Hematopoietic multipotent progenitor cell treated with erythropoietin and hydrocortisone succinate and interleukin-3 and kit ligand, for 4 days (in vitro differentiated cells): ENCODE measurements around the gene CACNA1F.

ENCODE experiments used
- DNase-seq: peaks from one replicate; pipeline ENCODE4 v3.0.0-alpha.2; 2015

Gene CACNA1F

GRCh38 chrX:49226946-49227345, 6.2 kb downstream of the CACNA1F start:
- no peak for DNase-seq

DNA sequence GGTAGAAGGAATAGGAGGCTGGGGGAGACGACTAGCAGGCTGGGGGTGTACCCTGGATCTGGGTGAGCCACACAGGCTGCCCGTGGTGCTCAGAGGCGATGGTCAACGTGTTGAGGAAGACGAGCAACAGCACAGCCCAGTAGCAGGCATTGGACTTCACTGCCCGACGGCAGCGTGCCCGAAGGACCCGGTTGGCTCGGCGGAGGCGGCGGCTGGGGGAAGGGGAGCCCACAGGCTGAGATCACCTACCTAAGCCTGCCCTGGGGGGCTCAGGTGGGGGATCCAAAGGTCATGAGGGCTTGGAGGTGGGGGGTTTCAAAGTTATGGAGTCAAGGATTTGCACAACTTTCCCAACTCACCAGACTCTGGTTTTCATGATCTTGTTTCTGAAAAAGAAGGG, 7.3 kb downstream of the CACNA1F start:
- no peak for DNase-seq

DNA sequence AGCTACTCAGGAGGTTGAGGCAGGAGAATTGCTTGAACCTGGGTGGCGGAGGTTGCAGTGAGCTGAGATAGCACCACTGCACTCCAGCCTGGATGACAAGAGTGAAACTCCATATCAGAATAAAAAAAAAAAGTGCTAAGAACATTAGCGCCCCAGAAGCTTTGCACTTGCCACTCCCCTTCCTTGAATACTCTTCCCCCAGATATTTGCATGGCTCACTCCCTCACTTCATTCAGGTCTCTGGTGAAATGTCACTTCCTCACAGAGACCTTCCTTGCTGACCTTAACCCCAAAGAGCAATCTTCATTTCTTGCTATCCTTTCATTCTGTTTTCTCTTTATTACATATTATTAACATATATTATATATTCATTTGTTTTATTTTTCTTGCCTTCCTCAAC, 11.3 kb downstream of the CACNA1F start:
- no peak for DNase-seq

DNA sequence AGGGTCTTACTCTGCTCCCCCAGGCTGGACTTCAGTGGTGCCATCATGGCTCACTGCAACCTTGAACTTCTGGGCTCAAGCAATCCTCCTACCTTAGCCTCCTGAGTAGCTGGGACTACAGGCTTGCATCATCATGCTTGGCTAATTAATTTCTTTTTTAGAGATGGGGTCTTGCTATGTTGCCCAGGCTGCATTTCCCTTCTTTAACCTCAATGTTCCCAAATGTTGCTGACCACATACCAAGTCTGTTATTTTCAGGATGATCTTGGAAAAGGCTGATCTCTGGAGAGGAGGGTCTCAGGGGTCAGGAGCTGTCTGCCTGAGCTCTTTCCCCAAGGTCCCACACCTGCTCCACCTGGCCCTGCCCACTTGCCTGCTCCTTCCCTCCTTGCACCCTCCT, 13.0 kb downstream of the CACNA1F start:
- no peak for DNase-seq

GRCh38 chrX:49214996-49215526, 18.1 kb downstream of the CACNA1F start:
- DNase-seq, result no peak

DNA sequence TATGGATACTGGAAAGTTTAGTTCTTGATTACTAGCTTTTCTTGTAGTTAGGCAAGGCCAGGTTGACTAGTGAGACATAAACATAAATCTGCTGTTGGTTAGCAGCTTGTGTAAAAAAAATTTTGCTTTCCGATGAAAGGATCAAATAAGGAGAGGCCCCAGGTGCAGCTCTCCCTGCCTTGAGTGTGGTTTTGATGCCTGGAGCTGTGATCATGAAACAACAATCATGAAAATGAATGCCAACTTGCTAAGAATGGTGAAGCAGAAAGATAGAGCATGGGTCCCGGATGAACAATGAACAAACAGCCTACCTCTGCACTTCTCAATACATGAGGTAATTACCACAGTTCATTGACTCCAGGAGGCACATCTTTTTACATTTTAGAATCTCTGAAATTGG, 18.7 kb downstream of the CACNA1F start:
- DNase-seq, result no peak

- no peak for DNase-seq
Observed at GRCh38 chrX:49212861-49213260, 20.3 kb downstream of the CACNA1F start.

- no peak for DNase-seq
Observed at GRCh38 chrX:49212209-49212608, 20.9 kb downstream of the CACNA1F start.

- no peak for DNase-seq
Observed at GRCh38 chrX:49211074-49211473, 22.1 kb downstream of the CACNA1F start.

- DNase-seq, result no peak
Observed at GRCh38 chrX:49210406-49210805, 22.7 kb downstream of the CACNA1F start.

GRCh38 chrX:49209434-49210251, 23.5 kb downstream of the CACNA1F start:
- DNase-seq, result peak; percentile 28

DNA sequence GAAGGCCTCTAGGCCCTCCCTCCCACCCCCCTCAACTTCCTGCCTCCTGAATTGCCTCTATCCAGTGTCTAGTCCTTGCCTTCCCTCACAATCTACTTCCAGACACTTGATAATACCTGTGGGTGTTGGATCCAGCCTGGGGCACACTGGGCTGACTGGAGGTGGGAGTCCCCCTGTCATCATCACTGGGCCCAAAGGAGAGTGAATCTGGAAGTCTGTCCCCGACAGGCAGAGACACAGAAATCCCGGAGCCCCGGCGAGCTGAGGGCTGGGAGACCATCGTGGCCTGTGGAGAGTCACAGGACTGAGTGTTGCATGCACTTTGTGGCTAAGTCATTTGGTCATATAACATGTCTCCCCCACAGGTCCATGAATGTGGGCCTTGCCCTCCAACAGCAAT, 24.7 kb downstream of the CACNA1F start:
- no peak for DNase-seq

- DNase-seq, result no peak
Observed at GRCh38 chrX:49206543-49206942, 26.6 kb downstream of the CACNA1F start.

DNA sequence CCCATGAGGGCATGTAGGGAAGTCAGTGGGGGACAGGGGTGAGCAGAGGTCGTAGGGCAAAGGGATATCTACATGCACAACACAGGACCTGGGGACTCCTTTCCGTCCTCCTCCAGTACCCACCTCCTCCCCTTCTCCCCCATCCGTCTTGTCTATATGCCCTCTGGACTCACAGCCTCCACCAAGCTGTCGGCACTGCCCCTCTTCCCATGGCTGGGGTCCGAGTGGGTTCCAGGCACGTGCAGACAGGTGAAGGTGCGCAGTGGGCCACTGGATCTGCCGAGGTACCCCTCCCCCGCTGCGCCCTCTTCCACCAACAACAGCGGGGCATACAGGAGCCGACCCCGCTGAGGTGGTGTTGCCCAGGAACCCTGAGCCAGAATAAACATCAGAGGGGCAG, 27.7 kb downstream of the CACNA1F start:
- no peak for DNase-seq

GRCh38 chrX:49204709-49205108, 28.4 kb downstream of the CACNA1F start:
- no peak for DNase-seq

DNA sequence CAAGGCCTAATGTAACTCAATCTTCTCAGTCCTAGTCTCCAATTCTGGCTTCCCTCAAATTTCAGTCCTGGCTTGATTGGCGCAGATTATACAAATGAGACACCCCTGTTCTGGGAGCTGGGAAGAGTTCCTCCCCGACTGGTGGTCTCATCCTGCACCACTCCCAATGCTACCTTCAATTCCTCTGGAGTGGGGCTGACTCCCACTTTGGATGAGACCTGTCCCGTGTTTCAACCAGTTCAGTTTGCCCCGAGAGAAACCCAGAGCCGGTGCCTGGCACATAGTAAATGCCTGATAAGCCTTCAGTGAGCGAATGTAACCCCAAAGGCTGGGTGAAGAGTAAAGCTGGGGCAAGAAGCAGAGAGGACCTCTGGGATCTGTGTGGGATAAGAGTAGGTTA, 29.1 kb downstream of the CACNA1F start:
- no peak for DNase-seq

GRCh38 chrX:49203536-49203935, 29.6 kb downstream of the CACNA1F start:
- no peak for DNase-seq

GRCh38 chrX:49202022-49202421, 31.1 kb downstream of the CACNA1F start:
- DNase-seq, result no peak

- peak; percentile 92 for DNase-seq
Observed at GRCh38 chrX:49199906-49200771, 33.0 kb downstream of the CACNA1F start, which contains the start of gene SYP. SYP (minus strand) TSS chrX:49200193; CDS start chrX:49200186, 7 bp downstream.

GRCh38 chrX:49199315-49199595, 33.9 kb downstream of the CACNA1F start:
- DNase-seq, result no peak

DNA sequence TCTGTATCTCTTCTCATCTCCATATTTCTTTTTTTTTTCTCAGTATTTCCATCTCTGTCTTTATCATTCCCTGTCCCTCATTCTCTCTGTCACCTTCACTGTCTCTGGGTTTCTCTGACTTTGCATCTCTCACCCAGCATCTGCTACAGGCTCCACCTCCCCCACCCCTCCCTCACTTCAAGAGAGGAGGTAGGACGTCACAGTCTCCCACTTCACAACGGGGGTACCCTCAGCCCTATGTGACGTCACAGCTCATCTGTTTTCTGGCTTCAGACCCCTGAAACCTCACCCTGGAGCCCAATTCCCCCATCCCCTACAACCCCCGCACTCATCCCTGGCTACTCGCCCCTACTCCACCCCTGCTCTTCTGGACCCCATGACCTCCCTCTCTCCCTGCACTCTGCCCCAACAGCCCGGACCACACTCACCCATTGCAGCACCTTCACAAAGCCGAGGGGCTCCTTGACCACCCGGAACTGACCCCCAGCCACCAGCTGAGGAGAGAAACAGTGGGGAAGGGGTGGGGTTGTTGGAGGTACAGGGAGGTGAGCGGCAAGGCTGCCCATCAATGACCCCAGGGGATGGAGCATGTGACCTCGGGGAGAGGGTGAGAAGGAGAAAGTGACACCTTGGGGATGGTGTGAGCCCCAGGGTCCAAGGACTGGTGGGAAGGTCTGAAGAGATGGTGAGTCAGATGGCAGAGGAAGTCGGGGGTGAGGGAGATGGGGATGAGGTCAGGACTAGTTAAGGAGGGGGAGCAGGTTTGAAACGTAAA, 34.4 kb downstream of the CACNA1F start:
- DNase-seq, result no peak

DNA sequence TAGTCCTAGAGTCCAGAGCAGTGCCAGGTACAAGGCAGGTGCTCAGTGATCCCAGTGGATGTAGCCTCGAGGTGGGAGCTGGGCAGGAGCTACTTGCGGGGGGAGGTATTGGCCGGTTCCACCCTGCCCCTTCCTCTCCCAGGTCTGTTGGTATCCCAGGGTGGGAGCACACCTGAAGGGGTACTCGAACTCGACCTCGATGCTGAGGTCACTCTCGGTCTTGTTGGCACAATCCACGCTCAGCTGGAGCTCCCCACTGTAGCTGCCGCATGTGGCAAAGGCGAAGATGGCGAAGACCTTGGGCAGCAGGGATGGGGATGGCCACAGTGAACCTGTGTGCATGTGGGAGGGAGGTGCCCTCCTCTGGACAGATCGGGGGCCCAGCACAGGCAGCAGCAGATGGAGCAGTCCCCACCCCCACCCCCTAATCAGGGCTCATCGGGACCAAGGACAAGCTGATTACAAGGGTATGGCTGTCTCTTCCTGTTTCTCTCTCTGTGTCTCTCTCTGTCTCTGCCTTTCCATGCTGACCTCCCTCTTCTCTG, 35.5 kb downstream of the CACNA1F start:
- DNase-seq, result no peak

DNA sequence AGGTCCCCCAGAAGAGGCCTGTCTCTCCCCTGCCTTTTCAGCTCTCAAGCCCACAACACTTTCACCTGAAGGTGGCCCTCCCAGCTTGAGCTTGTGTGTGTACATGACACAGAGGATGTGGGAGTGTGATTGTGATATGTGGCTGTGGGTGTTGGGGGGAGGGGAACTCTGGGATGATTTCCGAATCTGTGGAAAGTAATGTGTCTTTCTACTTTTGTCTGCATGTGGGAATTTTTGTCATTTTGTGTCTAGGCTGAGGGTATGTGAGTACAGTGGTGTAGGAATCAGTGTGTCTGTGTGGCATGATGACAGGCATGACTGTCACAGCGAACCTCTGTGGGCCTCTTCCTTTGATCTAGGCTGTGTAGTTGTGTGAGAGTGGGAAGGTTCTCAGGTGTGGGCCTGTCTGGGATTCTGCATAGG, 39.6 kb downstream of the CACNA1F start:
- no peak for DNase-seq
